Hippocampal formation (tissue), 2 donors: Measurements from ENCODE around the gene SLC25A19.
"Not testable (repeated sequence)": the region's sequence is repeated elsewhere in the genome, so short reads cannot be mapped to it uniquely, and the experiment has no call there.

Source experiments
- DNase-seq, 2 donors: peaks; one replicate each; lab custom pipeline; 2025; lab: John Stamatoyannopoulos, UW

Gene SLC25A19

GRCh38 chr17:75267411-75268232 is 21.6 kb downstream of the SLC25A19 start:
- DNase-seq, result no peak

GRCh38 chr17:75267153-75267410 is 22.2 kb downstream of the SLC25A19 start:
- peak in 1 of 2 donors; percentile 34 for DNase-seq

- DNase-seq, result peak in 1 of 2 donors; percentile 32
These were observed 22.7 kb downstream of the SLC25A19 start for GRCh38 chr17:75266316-75267152.

- DNase-seq, result no peak
These were observed 23.5 kb downstream of the SLC25A19 start for GRCh38 chr17:75265614-75266315.

- no peak for DNase-seq
These were observed 26.2 kb downstream of the SLC25A19 start for GRCh38 chr17:75263055-75263454.

- DNase-seq, result no peak
These were observed 27.1 kb downstream of the SLC25A19 start for GRCh38 chr17:75262112-75262606.

- peak; percentile 86 to 92 for DNase-seq
These were observed 27.7 kb downstream of the SLC25A19 start, which contains the start of the genes GGA3 and MRPS7 for GRCh38 chr17:75261336-75262111. GGA3 (minus strand) TSS chr17:75261606; CDS start chr17:75261587, 19 bp downstream. MRPS7 (plus strand) TSS chr17:75261879; CDS start chr17:75261901, 22 bp downstream.

GRCh38 chr17:75260641-75261335 is 28.4 kb downstream of the SLC25A19 start:
- DNase-seq, result no peak

GRCh38 chr17:75257228-75257627 is 32.0 kb downstream of the SLC25A19 start:
- not testable (repeated sequence) for DNase-seq

GRCh38 chr17:75255954-75256698 is 33.1 kb downstream of the SLC25A19 start:
- not testable (repeated sequence) for DNase-seq

- no peak for DNase-seq
These were observed 37.0 kb downstream of the SLC25A19 start for GRCh38 chr17:75252039-75252816.

GRCh38 chr17:75250009-75250471 is 39.2 kb downstream of the SLC25A19 start:
- no peak for DNase-seq

- no peak for DNase-seq
These were observed 39.7 kb downstream of the SLC25A19 start for GRCh38 chr17:75249564-75249963.

GRCh38 chr17:75246404-75246803 is 42.8 kb downstream of the SLC25A19 start:
- DNase-seq, result no peak

GRCh38 chr17:75245011-75245410 is 44.2 kb downstream of the SLC25A19 start:
- no peak for DNase-seq

GRCh38 chr17:75244133-75244866 is 44.9 kb downstream of the SLC25A19 start:
- DNase-seq, result no peak

- DNase-seq, result no peak
These were observed 46.7 kb downstream of the SLC25A19 start for GRCh38 chr17:75242461-75243042.

GRCh38 chr17:75241996-75242460 is 47.2 kb downstream of the SLC25A19 start:
- DNase-seq, result no peak
